Hepatocyte (in vitro differentiated cells): ENCODE measurements around the gene GMDS. TPM values are rescaled to one million over a fixed set of nuclear protein-coding genes. Genes with fewer than 3 reads are reported as not detected.

ENCODE experiments used
- DNase-seq: peaks from one replicate; pipeline ENCODE4 v3.0.0-alpha.2; 2016; ENCODE audit warnings: low spot score
- H2AFZ ChIP-seq: fragments of 200-600 bp; sonication (generic); 2 replicates; pipeline ENCODE4 v1.6.0; 2016; ENCODE audit warnings: antibody characterized with exemption, mild to moderate bottlenecking
- H3K27ac ChIP-seq: fragments of 200-600 bp; sonication (generic); 2 replicates; pipeline ENCODE4 v1.5.1; 2016; ENCODE audit warnings: mild to moderate bottlenecking
- H3K27me3 ChIP-seq: fragments of 200-600 bp; sonication (generic); 2 replicates; pipeline ENCODE4 v1.6.1; 2016
- H3K36me3 ChIP-seq: fragments of 200-600 bp; sonication (generic); replicated peaks from 2 replicates; pipeline ENCODE4 v1.5.1; 2016; ENCODE audit warnings: low read depth; ENCODE audit not compliant: insufficient read depth
- H3K4me1 ChIP-seq: fragments of 200-600 bp; sonication (generic); 2 replicates; pipeline ENCODE4 v1.5.1; 2016; ENCODE audit warnings: mild to moderate bottlenecking, moderate library complexity; ENCODE audit not compliant: insufficient read depth
- H3K4me2 ChIP-seq: fragments of 200-600 bp; sonication (generic); 2 replicates; pipeline ENCODE4 v1.6.0; 2016
- H3K4me3 ChIP-seq: fragments of 200-600 bp; sonication (generic); 2 replicates; pipeline ENCODE4 v1.5.1; 2016; ENCODE audit warnings: mild to moderate bottlenecking
- H3K79me2 ChIP-seq: fragments of 200-600 bp; sonication (generic); 2 replicates; pipeline ENCODE4 v1.6.0; 2017; ENCODE audit warnings: mild to moderate bottlenecking
- H3K9me2 ChIP-seq: fragments of 200-600 bp; sonication (generic); replicated peaks from 2 replicates; pipeline ENCODE4 v1.6.0; 2017; ENCODE audit warnings: mild to moderate bottlenecking; ENCODE audit not compliant: insufficient read depth
- H3K9me3 ChIP-seq: fragments of 200-600 bp; sonication (generic); 2 replicates; pipeline ENCODE4 v1.5.1; 2016; ENCODE audit warnings: low read depth, mild to moderate bottlenecking
- H4K20me1 ChIP-seq: fragments of 200-600 bp; sonication (generic); 2 replicates; pipeline ENCODE4 v1.6.0; 2016; ENCODE audit warnings: mild to moderate bottlenecking; ENCODE audit not compliant: insufficient read depth, poor library complexity, severe bottlenecking
- EZH2 ChIP-seq: fragments of 200-600 bp; sonication (generic); IDR thresholded peaks from 2 replicates; pipeline ENCODE4 v1.6.1; 2016; ENCODE audit warnings: antibody characterized with exemption, mild to moderate bottlenecking, borderline replicate concordance
- EZH2phosphoT487 ChIP-seq: fragments of 200-600 bp; sonication (generic); IDR thresholded peaks from one replicate; pipeline ENCODE4 v1.6.1; 2018; ENCODE audit warnings: antibody characterized with exemption, mild to moderate bottlenecking, low read depth, moderate library complexity; ENCODE audit not compliant: unreplicated experiment, severe bottlenecking
- WGBS: methylation state at CpG from one replicate; pipeline ENCODE4 v1.1.6; 2016; ENCODE audit warnings: low lambda C conversion rate; ENCODE audit errors: missing lambda C conversion rate; 5-methylcytosine and 5-hydroxymethylcytosine counted together
- polyA plus RNA-seq: library from polyadenylated mRNA; unstranded; fragments of >200 nt; fragmentation: Nextera tagmentation; extraction: Ambion mirVana; gene quantifications from 2 replicates; pipeline ENCODE4 v1.2.1, GENCODE V29; 2016
- total RNA-seq: library from RNA; depleted of rRNA; stranded (reverse); fragments of >200 nt; gene quantifications from 2 replicates; pipeline ENCODE4 v1.2.3, GENCODE V29; 2014
- TF ChIP-seq, protein P1 (sequence below): fragments of 200-600 bp; sonication (generic); IDR thresholded peaks from 2 replicates; pipeline ENCODE4 v1.5.1; 2016; ENCODE audit warnings: antibody characterized with exemption, mild to moderate bottlenecking; ENCODE audit not compliant: poor library complexity

Gene GMDS
- total and polyA plus RNA-seq, 2 experiments from 2014 or later = 20.7 to 32.6 TPM

DNA sequence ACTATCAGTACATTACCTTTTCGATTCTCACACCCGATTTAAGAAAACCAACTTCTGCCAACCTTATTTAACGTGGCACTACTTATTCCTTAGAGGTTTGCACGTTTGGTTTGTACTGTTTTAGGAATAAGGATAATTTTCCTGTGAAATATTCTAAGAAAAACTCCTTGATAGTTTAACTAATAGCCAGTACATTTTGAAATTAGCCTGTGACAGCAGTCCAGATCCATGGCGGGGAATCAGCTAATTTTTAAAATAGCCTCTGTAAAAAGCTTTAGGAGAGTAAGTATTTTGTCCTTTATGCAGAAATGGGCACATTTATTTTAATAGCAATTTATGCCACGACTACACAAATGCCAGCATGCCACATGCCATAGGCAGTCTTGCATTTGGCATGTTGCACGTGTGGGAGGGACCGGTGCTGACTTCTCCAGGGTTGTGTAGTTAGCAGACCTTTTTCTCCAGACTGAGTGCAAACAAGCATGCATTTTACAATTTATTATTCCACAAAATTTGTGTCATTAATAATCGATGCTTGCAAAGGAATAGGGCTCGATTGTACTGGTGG, 629.5 kb downstream of the GMDS start:
- DNase-seq = no peak
- 68% methylated on average over 10 of the region's 10 CpGs for WGBS
- Histone ChIP-seq H3K9me3 (no peaks in the 10 kb centered on the region), H3K36me3 (no peaks in the 10 kb centered on the region), H3K4me1 (peaks cover 19% of the 10 kb centered on the region), H3K27ac (no peak overlapping the region), H3K4me3 (no peak overlapping the region), H3K4me2 (no peak overlapping the region), H3K27me3 (peaks cover 94% of the 10 kb centered on the region), H2AFZ (no peak overlapping the region), H3K9me2 (no peaks in the 10 kb centered on the region), H3K79me2 (no peaks in the 10 kb centered on the region), H4K20me1 (peaks cover 5% of the 10 kb centered on the region)
- TF ChIP-seq EZH2phosphoT487 = peak; percentile 20
- no peak for TF ChIP-seq EZH2

DNA sequence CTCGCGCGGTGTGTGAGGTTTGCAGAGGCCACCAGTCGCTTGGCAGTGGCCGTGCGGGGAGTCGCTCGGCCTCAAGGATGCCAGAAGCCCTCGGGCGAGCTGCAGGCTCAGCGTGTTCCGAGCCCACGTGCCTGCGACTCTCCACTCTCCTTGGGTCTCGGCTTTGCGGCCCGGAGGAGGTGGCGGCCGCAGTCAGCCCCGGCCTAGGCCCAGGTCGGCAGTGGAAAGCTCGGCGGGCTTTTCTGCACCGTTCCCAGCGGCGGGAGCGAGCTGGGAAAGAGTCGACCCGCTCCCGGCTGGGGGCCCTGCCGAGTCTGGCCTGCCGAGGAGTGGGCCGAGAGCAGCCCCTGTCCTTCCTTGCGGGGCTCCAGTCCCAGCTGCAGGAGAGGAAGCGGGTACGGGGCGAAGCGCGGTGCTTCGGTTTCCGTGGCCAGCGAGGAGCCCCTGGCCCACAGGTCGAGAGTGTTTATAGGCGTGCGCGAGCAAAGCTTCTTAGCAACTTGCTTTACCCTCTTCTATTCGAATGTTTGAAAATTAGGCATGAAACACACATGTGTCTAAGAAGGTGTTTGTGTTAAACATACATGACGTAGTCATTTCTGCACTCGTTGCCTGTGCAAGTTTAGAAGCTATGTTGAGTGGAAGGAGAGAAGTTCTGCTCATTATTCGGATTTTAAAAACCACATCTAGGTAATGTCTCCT, 630.1 kb downstream of the GMDS start:
- Histone ChIP-seq H3K27me3 (peaks cover 92% of the 10 kb centered on the region), H3K4me2 (peak overlapping the region; percentile 71), H2AFZ (peak overlapping the region; percentile 45), H3K36me3 (no peaks in the 10 kb centered on the region), H3K9me2 (no peaks in the 10 kb centered on the region), H3K9me3 (no peaks in the 10 kb centered on the region), H3K4me3 (no peak overlapping the region), H3K4me1 (peaks cover 18% of the 10 kb centered on the region), H4K20me1 (peaks cover 5% of the 10 kb centered on the region), H3K79me2 (no peaks in the 10 kb centered on the region), H3K27ac (no peak overlapping the region)
- no peak for TF ChIP-seq EZH2phosphoT487
- TF ChIP-seq EZH2 = peak; percentile 24
- TF ChIP-seq, protein P1, sequence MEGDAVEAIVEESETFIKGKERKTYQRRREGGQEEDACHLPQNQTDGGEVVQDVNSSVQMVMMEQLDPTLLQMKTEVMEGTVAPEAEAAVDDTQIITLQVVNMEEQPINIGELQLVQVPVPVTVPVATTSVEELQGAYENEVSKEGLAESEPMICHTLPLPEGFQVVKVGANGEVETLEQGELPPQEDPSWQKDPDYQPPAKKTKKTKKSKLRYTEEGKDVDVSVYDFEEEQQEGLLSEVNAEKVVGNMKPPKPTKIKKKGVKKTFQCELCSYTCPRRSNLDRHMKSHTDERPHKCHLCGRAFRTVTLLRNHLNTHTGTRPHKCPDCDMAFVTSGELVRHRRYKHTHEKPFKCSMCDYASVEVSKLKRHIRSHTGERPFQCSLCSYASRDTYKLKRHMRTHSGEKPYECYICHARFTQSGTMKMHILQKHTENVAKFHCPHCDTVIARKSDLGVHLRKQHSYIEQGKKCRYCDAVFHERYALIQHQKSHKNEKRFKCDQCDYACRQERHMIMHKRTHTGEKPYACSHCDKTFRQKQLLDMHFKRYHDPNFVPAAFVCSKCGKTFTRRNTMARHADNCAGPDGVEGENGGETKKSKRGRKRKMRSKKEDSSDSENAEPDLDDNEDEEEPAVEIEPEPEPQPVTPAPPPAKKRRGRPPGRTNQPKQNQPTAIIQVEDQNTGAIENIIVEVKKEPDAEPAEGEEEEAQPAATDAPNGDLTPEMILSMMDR = no peak
- no peak for DNase-seq
- 23% methylated on average over 49 of the region's 50 CpGs for WGBS

DNA sequence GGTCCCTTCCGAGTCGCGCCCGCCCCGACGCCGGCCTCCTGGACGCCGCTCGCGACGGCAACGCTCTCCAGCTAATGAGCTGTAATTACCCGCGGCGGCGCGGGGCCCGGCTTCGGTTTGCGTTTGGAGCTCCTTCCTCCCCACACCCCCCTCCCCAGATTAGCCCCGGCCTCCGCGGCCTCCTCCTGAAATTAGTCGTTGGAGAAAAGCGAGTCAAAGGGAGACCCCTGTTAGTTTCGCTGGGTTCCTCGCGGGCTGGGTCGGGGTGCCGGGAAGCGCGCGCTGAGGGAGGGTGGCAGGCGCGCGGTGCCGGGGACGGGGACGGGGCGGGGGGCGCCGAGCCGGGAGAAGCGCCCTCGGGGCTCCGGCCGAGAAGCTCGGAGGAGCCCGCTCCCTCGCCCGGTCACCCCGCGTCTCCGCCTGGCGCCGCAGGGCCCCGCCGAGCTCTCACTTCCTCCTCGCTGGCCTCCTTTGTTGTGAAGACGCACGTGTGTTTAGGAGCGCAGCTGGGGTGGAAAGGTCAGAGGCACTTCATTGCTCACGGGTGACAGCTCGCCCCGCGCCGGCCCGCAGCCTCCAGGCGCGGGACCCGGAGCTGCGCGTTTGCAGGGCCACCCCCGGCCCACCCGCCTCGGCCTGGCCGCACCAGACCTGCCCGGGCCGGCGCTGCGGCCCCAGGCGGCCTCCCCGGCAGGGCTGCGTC, 630.8 kb downstream of the GMDS start:
- Histone ChIP-seq H3K9me2 (no peaks in the 10 kb centered on the region), H3K4me1 (peaks cover 14% of the 10 kb centered on the region), H3K4me2 (peak overlapping the region; percentile 71), H3K27me3 (peaks cover 85% of the 10 kb centered on the region), H3K27ac (no peak overlapping the region), H3K79me2 (no peaks in the 10 kb centered on the region), H3K36me3 (no peaks in the 10 kb centered on the region), H3K9me3 (no peaks in the 10 kb centered on the region), H2AFZ (peak overlapping the region; percentile 45), H3K4me3 (no peak overlapping the region), H4K20me1 (peaks cover 5% of the 10 kb centered on the region)
- WGBS = 3% methylated on average over 22 of the region's 85 CpGs
- DNase-seq = peak; percentile 44
- TF ChIP-seq EZH2 = peak; percentile 94
- TF ChIP-seq, protein P1 = no peak
- TF ChIP-seq EZH2phosphoT487 = peak; percentile 83
